Inflammatory macrophage treated with lipopolysaccharide for 4 hours (primary cell): ENCODE results near the gene ITPR1.
A peak's percentile ranks its signal among the peaks of the same experiment; 100 is the strongest.

Experiments
- DNase-seq: peaks from one replicate; pipeline ENCODE4 v3.0.0-alpha.2; 2020

Gene ITPR1

DNA sequence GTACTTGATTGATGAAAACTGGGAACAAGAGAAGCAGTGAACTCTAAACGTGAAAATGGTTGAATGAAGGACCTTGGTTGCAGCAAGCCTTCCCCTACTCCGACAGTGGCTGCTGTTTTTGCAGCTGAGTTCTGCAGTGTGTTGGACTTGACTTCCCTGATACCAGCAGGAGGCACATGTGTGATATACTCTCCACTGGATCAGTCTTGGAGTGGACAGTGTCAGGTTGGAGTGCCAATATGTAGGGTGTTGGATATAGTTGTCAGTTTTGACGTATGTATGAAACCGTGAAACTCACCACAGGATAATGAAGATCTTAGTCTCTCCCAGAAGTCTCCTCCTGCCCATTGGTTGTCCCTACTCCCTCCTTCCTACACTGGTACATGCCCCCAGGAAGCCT, 106.5 kb downstream of the ITPR1 start:
- no peak for DNase-seq

GRCh38 chr3:4600493-4600892, 107.3 kb downstream of the ITPR1 start:
- DNase-seq, result no peak

GRCh38 chr3:4601892-4602291, 108.7 kb downstream of the ITPR1 start:
- peak; percentile 87 for DNase-seq

DNA sequence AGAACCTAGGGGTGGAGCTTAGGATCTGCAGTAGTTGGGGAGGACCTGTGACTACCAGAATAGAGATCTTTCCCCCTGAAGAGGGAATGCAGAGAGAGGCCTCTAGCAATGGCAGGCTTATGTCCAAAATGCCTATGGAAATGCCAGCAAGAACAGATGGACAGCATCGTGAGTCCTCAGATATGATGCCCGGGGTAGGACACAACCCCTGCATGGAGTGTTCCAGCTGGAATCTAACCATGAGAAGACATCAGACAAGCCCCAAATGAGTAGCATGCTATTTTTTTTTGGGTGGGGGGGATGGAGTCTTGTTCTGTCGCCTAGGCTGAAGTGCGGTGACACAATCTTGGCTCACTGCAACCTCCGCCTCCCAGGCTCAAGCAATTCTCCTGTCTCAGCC, 111.5 kb downstream of the ITPR1 start:
- DNase-seq, result no peak

GRCh38 chr3:4606911-4607310, 113.8 kb downstream of the ITPR1 start:
- no peak for DNase-seq

GRCh38 chr3:4613366-4613765, 120.2 kb downstream of the ITPR1 start:
- peak; percentile 66 for DNase-seq

- DNase-seq, result peak; percentile 17
Measured at GRCh38 chr3:4614070-4614469, 120.9 kb downstream of the ITPR1 start.

- DNase-seq, result no peak
Measured at GRCh38 chr3:4614927-4615326, 121.8 kb downstream of the ITPR1 start.

- no peak for DNase-seq
Measured at GRCh38 chr3:4615750-4616149, 122.6 kb downstream of the ITPR1 start.

GRCh38 chr3:4623421-4623999, 130.4 kb downstream of the ITPR1 start:
- no peak for DNase-seq

DNA sequence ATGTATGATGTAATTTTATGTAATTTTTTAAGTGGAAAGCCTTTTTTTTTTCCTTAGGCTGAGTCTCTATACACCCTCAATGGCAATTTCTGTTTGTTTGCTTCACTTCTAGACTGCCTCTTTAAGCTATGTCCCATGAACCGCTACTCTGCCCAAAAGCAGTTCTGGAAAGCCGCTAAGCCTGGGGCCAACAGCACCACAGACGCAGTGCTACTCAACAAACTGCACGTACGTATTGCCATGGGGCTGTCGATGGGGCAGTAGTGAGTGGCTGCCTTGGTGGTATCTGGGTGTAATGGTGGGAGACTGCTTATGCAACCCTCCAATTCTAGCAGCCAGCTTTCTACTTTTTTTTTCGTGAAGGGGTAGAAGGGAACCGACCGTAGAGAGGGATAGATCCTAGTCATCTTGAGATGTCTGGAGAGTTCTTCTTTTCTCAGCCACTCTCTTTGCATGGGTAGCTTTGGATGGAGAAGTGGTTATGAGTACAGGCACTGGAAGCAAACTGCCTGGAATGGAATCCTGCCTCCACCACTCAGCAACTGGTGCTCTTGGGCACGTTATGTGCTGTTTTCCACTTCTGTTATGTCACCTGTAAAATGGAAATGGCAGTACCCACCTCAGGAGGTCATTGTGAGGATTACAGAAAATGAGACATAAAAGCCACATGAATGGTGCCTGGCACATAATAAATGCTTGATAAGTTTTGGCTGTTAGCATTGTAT, 134.7 kb downstream of the ITPR1 start:
- no peak for DNase-seq

GRCh38 chr3:4629095-4630007, 136.2 kb downstream of the ITPR1 start:
- DNase-seq, result no peak

- DNase-seq, result peak; percentile 70
Measured at GRCh38 chr3:4633078-4634004, 140.2 kb downstream of the ITPR1 start.

DNA sequence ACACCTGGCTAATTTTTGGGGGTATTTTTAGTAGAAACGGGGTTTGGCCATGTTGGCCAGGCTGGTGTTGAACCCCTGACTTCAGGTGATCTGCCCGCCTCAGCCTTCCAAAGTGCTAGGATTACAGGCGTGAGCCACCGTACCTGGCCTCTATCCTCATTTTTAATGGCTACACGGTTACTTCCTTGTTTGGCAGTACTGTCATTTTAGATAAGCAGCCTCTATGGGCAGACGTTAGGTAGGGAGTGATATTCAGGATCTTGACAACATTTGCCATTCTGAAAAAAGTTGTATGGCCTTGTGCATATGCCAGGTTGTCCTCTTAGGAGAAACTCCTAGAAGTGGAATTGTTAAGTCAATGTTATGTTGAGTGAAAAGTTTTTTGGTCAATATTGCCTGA, 141.7 kb downstream of the ITPR1 start:
- no peak for DNase-seq

DNA sequence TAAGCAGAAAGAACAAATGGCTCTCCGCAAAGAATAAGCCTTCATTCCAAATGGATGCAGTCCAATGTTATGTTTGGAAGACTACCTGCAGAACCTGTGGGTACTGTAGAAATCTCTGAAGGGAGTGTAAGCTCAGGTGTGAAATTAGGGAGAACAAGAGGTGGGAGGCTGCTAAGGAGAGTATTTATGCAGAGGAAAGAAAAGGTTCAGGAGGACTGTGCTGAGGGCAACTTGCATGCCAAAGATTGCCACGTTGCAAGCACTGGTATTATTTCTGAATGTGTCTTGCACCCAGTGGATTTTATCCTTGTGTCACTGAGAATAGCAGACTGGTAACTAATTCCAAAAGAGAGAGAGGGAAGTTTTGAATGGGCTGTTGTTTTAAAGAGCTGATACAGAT, 144.1 kb downstream of the ITPR1 start:
- DNase-seq, result no peak

GRCh38 chr3:4641863-4642563, 148.9 kb downstream of the ITPR1 start:
- DNase-seq, result no peak

GRCh38 chr3:4642611-4643010, 149.5 kb downstream of the ITPR1 start:
- no peak for DNase-seq

DNA sequence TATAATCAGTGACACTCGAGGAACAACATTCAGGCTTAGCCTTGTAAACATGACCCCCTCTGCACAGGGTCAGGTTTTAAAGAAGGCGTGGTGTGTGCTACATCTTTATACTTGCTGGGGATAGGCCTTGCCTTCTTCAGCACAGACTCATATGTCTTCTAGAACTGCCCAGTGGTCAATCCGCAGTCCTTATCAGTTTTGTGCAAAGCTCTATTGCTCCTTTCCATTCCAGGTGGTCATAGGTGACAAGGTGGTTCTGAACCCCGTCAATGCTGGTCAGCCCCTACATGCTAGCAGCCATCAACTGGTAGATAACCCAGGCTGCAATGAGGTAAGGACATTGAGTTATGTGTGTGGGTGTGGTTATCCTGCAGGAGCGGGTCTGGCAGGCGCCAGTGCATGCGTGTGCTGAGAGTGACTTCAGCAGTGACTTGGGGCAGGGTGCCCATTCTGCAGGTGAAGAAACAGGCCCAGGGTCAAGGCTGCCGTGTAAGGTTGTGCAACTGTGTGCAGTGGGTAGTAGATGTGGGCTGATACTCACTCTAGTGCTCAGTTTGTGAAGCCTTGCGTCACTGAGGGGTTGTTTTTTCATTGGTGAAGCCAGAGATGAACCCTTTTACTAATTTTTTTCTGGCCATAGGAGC, 150.9 kb downstream of the ITPR1 start:
- DNase-seq, result no peak

- DNase-seq, result no peak
Measured at GRCh38 chr3:4644951-4645350, 151.8 kb downstream of the ITPR1 start.

DNA sequence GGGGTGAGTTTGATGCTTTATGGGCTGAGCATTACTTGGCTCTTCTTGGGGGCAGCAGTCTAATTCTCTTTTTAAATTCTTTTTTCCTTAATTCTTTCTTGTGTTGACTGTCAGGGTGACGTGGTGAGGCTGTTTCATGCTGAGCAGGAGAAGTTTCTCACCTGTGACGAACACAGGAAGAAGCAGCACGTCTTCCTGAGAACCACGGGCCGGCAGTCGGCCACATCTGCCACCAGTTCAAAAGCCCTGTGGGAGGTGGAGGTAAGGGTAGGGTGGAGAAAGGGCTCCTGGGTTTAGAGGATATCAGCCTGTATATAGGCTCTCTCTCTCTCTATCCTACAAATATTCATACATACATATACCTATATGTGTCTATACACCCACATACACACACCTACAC, 152.3 kb downstream of the ITPR1 start:
- DNase-seq, result no peak

DNA sequence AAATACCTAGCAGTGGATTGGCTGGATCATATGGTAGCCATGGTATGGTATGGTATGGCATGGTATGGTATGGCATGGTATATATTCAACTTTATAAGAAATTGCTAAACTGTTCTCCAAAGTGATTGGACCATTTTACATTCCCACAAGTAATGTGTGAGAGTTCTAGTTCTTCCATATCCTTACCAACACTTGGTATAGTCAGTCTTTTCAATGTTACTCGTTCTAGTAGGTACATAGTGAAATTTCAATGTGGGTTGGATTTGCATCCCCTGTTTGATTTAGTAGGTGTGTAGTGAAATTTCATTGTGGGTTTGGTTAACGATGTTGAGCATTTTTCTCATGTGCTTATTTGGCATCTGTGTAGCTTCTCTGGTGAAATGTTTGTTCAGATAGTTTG, 154.3 kb downstream of the ITPR1 start:
- no peak for DNase-seq
